ENCODE measurements around the gene HEYL. TPM values are rescaled to one million over a fixed set of nuclear protein-coding genes. Genes with fewer than 3 reads are reported as not detected.

The HEYL gene
- total RNA-seq, 2 donors from 2014 or later = 45.6 to 91.2 TPM

DNA sequence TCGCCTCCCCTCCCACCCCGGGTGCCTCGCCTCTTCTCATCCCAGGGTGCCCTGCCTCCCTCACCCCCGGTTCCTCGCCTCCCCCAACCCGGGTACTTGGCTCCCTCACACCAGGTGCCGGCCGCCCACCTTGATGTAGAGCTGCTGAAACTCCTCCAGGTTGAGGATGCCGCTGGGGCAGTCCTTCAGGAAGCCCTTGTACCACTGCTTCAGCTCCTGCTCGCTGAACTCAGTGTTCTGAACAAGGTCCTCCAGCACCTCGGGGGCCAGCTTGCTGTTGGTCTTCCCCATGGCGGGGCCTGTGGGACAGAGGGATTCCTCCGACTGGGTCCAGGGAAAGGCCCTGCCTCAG lies 44.8 kb upstream of the HEYL start:
- Histone ChIP-seq H3K27ac (no peak overlapping the region), H3K4me3 (no peak overlapping the region), H3K36me3 (no peaks in the 10 kb centered on the region), H3K27me3 (replicated peaks; ENCODE audit: insufficient read depth) (peaks cover under 1% of the 10 kb centered on the region), H3K4me1 (ENCODE audit: control insufficient read depth in 1 of 2, low read depth in 2 of 2) (no peaks in the 10 kb centered on the region), H3K9me3 (no peaks in the 10 kb centered on the region)
- TF ChIP-seq, protein P1, sequence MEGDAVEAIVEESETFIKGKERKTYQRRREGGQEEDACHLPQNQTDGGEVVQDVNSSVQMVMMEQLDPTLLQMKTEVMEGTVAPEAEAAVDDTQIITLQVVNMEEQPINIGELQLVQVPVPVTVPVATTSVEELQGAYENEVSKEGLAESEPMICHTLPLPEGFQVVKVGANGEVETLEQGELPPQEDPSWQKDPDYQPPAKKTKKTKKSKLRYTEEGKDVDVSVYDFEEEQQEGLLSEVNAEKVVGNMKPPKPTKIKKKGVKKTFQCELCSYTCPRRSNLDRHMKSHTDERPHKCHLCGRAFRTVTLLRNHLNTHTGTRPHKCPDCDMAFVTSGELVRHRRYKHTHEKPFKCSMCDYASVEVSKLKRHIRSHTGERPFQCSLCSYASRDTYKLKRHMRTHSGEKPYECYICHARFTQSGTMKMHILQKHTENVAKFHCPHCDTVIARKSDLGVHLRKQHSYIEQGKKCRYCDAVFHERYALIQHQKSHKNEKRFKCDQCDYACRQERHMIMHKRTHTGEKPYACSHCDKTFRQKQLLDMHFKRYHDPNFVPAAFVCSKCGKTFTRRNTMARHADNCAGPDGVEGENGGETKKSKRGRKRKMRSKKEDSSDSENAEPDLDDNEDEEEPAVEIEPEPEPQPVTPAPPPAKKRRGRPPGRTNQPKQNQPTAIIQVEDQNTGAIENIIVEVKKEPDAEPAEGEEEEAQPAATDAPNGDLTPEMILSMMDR (IDR thresholded peaks at IDR 0.05) = no peak
- ATAC-seq (ENCODE audit: insufficient number of reproducible peaks, low FRiP score, low read depth) (no peak), DNase-seq (ENCODE audit: low spot score) (no peak)

- DNase-seq (ENCODE audit: low spot score) (no peak), ATAC-seq (ENCODE audit: insufficient number of reproducible peaks, low FRiP score, low read depth) (no peak)
- TF ChIP-seq, protein P1 (IDR thresholded peaks at IDR 0.05) = no peak
- Histone ChIP-seq H3K9me3 (no peaks in the 10 kb centered on the region), H3K4me3 (no peak overlapping the region), H3K27ac (no peak overlapping the region), H3K27me3 (replicated peaks; ENCODE audit: insufficient read depth) (no peaks in the 10 kb centered on the region), H3K36me3 (no peaks in the 10 kb centered on the region), H3K4me1 (ENCODE audit: control insufficient read depth in 1 of 2, low read depth in 2 of 2) (no peaks in the 10 kb centered on the region)
These were observed 44.3 kb upstream of the HEYL start for GRCh38 chr1:39683591-39684312.

GRCh38 chr1:39681999-39682398 lies 42.6 kb upstream of the HEYL start:
- Histone ChIP-seq H3K36me3 (no peaks in the 10 kb centered on the region), H3K4me1 (ENCODE audit: control insufficient read depth in 1 of 2, low read depth in 2 of 2) (no peaks in the 10 kb centered on the region), H3K9me3 (no peaks in the 10 kb centered on the region), H3K27me3 (replicated peaks; ENCODE audit: insufficient read depth) (no peaks in the 10 kb centered on the region), H3K4me3 (no peak overlapping the region), H3K27ac (no peak overlapping the region)
- TF ChIP-seq, protein P1 (IDR thresholded peaks at IDR 0.05) = no peak
- ATAC-seq (ENCODE audit: insufficient number of reproducible peaks, low FRiP score, low read depth) (no peak), DNase-seq (ENCODE audit: low spot score) (no peak)

DNA sequence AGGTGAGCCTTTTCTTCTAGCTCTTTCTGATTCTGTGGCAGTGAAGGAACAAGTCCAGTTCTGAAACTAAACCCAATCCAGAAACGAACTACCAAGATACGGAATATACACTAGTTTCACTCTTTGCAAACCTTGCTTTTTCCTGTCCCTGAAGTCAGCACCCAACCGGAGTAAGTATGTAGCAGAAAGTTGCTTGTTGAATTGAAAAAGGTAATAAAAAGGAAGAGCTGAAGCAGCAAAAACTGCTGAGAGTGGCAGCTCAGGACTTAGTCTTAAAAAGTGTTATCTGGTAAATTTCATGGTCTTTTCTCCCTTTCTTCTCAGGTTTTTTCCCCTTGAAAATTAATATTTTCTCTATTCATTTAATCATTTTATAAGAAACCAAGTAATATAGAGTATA lies 41.9 kb upstream of the HEYL start:
- no peaks in the 10 kb centered on the region for H3K4me1 ChIP-seq (ENCODE audit: control insufficient read depth in 1 of 2, low read depth in 2 of 2)
- H3K9me3 ChIP-seq = no peaks in the 10 kb centered on the region
- H3K36me3 ChIP-seq = no peaks in the 10 kb centered on the region
- no peak for DNase-seq (ENCODE audit: low spot score)
- no peak overlapping the region for H3K4me3 ChIP-seq
- no peaks in the 10 kb centered on the region for H3K27me3 ChIP-seq (replicated peaks; ENCODE audit: insufficient read depth)
- H3K27ac ChIP-seq = no peak overlapping the region
- ATAC-seq (ENCODE audit: insufficient number of reproducible peaks, low FRiP score, low read depth) = no peak
- TF ChIP-seq, protein P1 (IDR thresholded peaks at IDR 0.05) = no peak

- Histone ChIP-seq H3K4me1 (ENCODE audit: control insufficient read depth in 1 of 2, low read depth in 2 of 2) (no peaks in the 10 kb centered on the region), H3K27me3 (replicated peaks; ENCODE audit: insufficient read depth) (no peaks in the 10 kb centered on the region), H3K36me3 (no peaks in the 10 kb centered on the region), H3K27ac (no peak overlapping the region), H3K4me3 (no peak overlapping the region), H3K9me3 (no peaks in the 10 kb centered on the region)
- no peak for ATAC-seq (ENCODE audit: insufficient number of reproducible peaks, low FRiP score, low read depth)
- no peak for DNase-seq (ENCODE audit: low spot score)
- TF ChIP-seq, protein P1 (IDR thresholded peaks at IDR 0.05) = no peak
These were observed 41.3 kb upstream of the HEYL start for GRCh38 chr1:39680751-39681150.

Measured in thoracic aorta (tissue), 2 donors.